AG08395 (cell line): ENCODE measurements around the gene PPFIA3.
"Not testable (repeated sequence)": the region's sequence is repeated elsewhere in the genome, so short reads cannot be mapped to it uniquely, and the experiment has no call there.

ENCODE experiments used
- DNase-seq: peaks from one replicate; pipeline ENCODE4 v3.0.0; 2012; ENCODE audit warnings: mixed read lengths, low spot score

PPFIA3 gene

DNA sequence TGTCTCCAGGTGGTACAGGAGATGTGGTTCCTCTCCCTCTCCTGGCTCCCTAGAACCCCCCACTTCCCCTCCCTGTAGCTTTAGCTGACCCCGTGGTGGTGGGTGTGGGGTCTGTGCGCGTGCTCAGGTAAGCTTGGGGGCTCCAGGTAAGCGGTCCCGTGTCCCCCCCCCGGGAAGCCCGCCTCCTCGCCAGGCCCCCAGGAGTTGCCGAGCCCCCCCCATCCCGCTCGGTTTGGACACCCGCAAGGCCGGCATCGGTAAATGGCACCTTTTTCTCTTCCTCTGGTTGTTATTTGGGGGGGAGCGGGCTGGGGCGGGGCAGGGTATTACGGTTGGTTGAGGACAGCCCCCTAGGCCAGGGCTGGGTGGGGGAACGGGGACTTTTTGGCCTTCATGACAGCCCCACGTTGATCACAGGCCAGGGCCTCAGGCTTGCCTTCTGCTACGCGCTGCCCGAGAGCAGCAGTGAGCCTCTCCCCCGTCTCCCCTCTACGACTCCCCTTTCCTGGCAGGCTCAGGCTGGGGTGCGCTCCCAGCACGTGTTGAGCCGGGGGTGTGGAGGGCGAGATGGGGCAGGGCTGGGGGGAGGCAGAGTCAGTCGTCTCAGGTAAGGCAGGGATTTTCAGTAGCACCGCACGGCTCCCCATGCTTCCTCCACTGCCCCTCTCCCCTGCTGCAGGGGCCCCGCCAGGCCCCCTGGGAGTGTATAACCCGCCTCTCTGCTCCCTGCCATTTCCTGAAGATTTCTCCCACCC is 15.8 kb upstream of the PPFIA3 start:
- no peak for DNase-seq

DNA sequence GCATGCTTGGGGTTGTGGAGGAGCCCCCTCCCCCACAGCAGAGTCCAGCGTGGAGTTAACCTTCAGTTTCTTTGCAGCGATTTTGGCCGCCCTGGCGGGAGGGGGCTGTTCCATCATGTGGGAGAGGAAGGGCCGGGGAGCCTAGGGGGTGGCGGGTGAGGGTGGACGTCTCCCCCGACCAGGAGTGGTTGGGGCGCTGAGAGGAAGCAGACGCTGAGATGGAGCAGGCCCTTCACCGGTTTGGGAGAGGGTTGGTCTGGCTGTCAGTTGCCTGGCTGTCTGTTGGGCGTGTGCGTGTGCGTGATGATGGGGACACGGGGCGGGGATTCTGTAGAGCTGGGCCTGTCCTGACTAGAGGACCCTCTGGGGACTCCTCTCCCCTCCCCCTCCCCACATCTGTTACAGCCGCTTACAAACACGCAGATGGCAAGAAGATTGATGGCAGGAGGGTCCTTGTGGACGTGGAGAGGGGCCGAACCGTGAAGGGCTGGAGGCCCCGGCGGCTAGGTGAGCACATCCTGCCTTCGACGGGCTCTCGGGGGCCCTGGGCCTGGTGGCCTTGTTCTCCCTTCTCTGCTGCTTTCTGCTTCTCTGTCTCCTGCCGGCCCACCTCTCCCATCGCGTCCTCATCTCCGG is 15.0 kb upstream of the PPFIA3 start:
- no peak for DNase-seq

DNA sequence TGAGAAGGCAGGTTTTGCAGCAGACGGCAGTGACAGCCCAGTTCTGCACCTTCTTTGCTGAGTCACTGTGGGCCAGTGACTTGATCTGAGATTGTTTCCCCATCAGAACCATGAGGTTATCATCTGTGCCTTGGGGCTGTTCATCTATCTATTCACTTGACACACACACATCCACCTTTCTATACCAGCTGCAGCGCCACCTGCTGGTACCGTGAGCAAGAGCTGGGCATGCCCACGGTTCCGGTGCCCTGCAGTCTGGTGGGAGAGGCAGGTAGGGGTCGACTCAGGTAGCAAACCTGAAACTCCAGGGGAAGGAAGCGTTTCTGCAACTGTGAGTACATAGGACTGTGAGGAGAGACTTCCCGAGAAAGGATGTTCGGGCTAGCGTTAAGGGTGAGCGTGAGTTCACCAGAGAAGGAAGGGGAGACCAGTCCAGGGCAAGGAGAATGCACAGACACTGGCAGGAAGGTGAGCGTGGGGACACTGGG is 12.7 kb upstream of the PPFIA3 start:
- peak; percentile 35 for DNase-seq

DNA sequence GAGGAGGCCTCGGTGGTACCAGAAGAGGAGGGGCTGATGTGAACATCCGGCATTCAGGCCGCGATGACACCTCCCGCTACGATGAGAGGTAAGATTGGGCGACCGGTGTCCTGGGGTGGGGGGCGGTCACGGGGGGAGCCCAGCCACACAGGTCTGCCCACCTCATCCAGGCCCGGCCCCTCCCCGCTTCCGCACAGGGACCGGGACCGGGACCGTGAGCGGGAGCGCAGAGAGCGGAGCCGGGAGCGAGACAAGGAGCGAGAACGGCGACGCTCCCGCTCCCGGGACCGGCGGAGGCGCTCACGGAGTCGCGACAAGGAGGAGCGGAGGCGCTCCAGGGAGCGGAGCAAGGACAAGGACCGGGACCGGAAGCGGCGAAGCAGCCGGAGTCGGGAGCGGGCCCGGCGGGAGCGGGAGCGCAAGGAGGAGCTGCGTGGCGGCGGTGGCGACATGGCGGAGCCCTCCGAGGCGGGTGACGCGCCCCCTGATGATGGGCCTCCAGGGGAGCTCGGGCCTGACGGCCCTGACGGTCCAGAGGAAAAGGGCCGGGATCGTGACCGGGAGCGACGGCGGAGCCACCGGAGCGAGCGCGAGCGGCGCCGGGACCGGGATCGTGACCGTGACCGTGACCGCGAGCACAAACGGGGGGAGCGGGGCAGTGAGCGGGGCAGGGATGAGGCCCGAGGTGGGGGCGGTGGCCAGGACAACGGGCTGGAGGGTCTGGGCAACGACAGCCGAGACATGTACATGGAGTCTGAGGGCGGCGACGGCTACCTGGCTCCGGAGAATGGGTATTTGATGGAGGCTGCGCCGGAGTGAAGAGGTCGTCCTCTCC is 11.5 kb upstream of the PPFIA3 start:
- DNase-seq, result no peak

DNA sequence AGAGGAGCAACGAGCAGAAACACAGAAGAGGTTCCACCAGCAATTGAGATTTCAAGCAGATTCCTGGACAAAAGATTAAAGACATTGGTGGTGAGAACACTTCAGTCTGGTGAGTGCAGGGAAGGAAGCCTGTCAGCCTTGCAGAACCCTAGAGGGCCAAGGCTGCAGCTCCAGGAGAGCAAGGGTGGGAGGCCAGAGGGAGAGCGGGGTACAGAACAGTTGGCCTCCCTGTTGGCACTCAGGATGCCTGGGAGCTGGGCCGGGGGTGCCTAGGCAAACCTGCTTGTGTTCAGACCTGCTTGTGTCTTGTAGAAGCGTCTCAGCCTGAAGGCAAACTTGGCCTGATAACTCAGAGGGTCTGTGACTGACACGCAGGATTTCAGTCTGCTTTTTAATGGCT is 10.3 kb upstream of the PPFIA3 start:
- DNase-seq, result no peak

DNA sequence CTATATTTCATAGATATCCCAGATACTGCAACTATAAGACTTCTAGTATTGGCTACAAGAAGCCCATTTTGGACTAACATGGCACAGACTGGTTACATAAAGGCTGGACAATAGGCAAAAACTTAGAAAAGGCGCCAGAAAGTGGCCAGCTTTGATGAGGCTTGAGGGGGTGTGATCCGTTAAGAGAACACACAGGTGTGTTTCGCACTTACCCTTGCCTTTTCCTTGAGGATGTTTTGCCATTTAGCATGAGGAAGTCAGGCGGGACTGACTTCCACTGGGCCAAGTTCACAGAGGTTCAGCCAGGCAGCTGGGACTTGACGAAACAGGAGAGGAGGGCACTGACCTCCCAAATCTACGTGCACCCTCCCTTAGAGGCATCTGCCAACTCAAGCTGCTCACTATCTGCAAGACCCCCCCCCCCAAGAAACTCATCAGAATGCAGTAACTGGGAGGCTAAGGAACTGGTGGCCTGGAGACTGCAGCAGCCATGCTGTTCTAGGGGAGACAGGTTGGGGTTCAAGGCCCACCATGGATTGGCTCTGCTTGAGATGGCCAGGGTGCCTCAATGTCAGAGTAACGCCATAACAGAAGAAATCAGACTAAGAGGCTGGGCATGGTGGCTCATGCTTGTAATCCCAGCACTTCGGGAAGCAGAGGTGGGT is 9.6 kb upstream of the PPFIA3 start:
- no peak for DNase-seq

DNA sequence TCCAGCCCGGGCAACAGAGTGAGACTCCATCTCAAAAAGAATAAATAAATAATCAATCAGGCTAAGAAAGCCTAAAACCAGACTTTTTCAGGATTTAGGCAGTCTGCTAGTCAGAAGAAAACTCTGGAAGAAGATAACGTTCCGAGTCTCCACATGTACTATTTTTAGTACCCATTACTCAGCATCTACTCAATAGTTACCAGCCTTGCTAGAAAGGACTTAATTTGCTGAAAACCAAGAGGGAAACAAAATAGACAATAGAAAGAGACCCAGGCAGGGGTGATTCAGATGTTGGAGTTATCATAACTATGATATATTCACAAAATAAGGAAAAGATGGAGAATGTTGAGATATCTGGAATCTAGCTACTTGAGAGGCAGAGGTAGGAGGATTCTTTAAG is 8.8 kb upstream of the PPFIA3 start:
- peak; percentile 48 for DNase-seq

DNA sequence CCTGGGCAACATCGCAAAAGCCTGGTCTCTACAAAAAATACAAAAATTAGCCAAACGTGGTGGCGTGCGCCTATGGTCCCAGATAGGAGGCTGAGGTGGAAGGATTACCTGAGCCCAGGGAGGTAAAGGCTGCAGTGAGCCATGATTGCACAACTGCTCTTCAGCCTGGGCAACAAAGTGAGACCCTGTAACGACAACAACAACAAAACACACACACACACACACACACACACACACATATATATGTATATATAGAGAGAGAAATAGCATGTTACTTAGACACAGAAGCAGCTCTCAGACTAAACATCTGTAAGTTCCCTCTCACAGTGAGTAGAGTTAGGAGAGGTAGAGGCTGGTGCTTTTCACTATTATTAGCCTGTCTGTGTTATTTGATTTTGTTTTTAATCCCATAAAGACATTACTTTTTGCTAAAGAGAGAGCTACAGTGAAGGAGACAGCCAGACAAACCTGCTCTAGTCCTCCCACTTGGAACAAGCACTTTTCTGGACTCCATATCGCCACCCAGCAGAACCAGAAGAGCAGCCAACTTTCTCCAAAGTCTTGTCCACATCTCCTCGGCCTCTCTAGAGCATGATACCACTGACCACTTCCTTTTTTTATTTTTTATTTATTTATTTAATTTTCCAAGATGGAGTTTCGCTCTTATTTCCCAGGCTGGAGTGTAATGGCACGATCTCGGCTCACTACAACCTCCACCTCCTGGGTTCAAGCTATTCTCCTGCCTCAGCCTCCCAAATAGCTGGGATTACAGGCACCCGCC is 7.9 kb upstream of the PPFIA3 start:
- no peak for DNase-seq

DNA sequence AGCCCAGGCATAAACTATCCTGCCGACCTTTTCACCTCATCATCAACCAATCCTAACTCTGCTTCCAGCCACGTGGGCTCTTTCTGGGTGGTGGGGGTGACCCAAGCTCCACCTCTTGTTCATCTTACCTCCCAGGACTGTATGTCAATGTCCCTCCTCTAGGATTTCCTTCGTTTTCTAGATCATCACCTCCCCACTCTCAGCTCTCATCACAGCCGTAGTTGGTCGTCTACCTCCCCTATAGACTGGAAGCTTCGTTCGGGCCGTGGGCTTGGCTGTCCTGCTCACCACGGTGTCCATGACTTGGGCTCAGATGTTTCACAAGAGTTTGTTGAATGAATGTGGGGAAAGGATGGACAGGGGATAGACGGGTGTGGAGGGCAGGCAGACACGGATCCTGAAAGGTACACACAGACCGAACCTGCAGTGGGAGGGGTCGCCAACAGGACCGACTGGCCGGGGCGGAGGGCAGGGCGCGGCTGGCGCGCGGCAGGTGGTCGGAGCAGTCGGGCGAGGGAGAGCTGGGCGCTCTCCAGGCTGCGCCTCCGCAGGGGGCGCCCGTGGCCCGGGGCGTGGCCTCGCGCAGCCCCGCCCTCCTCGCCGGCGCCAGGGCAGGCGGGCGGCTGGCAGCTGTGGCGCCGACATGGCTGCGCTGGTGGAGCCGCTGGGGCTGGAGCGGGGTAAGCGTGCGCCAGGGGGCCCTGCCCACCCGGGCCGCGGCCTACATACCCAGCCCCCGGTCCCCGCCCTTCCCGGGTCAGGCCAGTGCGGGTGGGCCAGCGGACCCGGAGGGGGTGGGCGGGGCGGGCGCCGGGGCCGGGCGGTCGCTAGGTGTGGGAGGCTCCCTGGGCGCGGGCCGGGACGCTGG is 5.3 kb upstream of the PPFIA3 start, which contains the start of gene LIN7B:
Gene LIN7B, plus strand, starts transcription at position 609 of the 868 bp plus-strand sequence. Its CDS starts 35 bp downstream, at position 644.
- DNase-seq, result peak; percentile 91

DNA sequence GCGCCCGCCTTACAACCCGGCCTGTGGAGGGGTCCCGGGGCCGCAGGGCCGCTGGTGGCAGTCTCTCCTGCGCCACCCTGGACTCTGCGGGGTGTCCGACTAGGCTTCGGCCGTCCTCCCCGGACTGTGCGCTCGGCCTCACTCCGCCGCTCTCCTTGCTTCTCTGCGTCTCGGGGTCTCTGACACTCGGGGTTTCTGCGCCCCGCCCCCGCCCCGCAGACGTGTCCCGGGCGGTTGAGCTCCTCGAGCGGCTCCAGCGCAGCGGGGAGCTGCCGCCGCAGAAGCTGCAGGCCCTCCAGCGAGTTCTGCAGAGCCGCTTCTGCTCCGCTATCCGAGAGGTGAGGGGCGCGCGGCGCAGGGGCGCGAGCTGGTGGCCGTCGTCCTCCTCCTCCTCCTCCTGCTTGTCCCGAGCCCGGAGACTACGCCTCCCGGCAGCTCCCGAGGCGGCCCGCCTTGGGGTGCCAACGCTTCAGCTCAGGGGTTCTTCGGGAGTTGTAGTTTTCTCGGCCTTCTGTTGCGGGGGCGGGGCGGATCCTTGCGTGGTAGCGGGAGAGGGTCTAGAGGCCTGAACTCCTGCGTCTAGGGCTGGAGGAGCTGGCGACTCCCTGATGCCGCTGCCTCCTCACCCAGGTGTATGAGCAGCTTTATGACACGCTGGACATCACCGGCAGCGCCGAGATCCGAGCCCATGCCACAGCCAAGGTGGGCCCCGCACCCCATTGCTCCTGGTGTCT is 4.5 kb upstream of the PPFIA3 start:
- peak; percentile 45 for DNase-seq

DNA sequence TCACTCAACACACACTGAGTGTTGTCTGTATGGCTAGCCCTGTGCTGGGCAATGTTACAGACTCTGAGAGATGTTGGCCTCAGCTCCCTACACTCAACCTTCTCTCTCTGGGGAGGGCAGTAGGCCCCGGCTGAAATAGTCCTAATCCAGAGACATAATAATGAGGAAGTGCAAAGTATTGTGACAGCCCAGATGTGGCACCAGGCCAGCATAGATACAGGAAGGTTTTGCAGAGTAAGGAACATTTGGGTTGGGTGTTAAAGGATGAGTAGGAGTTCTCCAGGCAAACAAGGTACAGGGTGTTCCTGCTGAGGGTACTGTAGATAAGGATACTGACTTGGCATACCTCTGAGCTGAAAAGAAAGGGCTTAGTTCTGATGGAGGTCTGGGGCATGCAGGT is 2.8 kb upstream of the PPFIA3 start:
- DNase-seq, result no peak

DNA sequence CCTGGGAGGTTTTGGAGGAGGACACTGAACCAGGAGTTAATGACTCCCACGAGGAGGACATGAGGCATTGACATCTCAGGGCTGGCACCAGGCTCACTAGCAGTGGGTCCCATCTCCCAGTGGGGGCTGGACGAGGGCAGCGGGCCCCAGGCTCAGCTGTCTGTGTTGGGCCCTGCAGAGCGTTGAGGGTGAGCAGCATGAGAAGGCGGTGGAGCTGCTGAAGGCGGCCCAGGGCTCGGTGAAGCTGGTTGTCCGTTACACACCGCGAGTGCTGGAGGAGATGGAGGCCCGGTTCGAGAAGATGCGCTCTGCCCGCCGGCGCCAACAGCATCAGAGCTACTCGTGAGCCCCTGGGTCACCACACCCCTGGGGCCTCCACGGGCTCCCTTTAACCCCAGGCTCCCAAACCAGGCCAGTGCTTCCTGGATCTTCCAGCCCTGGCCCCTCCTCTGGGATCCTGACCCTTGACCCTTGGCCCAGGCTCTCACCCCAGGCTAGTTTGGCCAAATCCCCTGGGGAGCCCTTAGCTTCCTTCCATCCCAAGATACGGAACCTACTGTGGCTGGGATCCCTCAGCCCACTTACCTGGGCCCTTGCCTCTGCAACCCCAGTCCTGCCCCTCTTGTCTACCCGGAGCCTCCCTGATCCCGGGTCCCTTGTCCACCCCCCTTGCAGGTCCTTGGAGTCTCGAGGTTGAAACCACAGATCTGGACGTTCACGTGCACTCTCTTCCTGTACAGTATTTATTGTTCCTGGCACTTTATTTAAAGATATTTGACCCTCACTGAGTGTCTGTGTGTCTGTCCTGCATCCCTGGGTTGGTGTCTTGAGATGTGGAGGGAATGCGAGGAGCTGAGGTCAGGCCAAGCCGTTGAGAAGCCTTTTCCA is 1.4 kb upstream of the PPFIA3 start:
- DNase-seq, result no peak

DNA sequence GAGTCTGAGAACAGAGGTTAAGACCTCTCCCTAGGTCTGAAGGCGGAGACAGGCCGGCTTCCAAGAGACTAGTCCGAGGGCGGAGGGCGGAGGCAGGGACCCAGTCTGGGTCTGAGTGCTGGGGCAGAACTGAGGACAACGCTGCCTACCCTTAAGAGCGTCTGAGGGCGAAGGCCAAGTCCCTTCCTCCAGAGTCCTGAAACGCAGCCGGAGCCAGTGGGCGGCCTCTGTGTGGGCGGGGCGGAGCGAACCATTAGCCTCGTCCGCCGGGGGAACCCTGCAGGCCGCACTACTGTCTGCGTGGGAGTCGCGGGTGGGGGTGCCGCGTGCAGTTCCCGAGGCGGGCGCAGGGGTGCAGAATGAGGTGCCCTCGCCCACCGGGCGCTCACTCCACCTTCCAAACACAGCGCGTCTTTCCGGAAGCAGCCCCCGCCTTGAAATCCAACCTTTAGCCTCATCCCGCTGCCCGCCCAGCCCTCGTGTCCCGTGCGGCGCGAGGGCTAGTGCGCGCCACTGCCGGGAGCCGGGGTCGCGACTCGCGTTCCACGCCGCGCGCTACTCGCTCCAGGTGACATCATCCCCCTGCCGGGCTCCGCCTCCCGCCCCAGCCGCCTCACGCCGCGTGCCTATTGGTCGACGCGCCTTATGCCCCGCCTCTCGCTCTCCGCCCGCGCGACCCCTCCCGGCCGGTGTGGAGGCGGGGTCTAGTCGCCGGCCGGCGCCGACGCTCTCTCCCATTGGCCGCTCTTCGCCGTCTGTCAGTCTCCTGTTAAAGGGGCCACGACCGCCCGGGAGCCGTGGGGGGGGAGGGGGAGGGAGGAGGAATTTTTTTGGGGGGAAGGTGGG is 556 bp upstream of the PPFIA3 start, which contains the start of gene C19orf73:
Gene C19orf73, minus strand, starts transcription at position 579 of the 846 bp plus-strand sequence. Its CDS starts 121 bp downstream, at position 458.
- peak; percentile 99 for DNase-seq

DNA sequence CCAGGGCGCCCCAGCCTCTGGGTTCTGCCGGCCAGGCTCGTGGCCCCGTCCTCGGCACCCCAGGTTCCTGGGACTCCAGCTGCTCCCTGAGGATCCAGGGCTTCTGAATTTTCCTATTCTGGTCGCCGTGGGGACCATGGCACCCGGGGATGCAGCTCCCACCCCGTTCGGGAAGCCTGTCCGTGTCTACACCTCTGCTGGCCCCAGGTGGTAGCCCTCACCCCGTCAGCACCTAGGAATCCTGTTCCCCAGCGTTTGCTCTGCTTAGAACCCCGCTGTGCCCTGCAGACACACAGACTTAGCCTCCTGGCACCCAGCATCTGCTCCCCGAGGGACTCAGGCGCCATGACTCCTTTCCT is 960 bp downstream of the PPFIA3 start:
- no peak for DNase-seq

DNA sequence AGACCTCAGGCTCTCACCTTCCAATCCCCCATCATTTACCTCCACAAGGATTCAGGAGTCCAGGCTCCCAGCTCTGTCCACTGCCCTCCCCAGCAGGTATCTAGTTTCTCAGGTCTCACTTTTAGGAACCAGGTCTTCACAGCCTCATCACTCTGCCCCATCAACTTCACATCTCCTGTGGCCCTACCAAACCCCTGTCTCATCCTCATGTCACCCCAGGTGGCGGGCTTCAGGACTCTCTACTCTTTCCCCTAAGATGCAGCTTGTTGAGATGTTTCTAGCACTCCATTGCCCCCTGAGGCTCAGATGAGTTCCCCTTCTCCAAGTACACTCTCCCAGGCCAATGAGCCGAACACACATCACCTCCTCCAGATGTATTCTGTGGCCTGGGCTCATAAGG is 1.5 kb downstream of the PPFIA3 start:
- no peak for DNase-seq

DNA sequence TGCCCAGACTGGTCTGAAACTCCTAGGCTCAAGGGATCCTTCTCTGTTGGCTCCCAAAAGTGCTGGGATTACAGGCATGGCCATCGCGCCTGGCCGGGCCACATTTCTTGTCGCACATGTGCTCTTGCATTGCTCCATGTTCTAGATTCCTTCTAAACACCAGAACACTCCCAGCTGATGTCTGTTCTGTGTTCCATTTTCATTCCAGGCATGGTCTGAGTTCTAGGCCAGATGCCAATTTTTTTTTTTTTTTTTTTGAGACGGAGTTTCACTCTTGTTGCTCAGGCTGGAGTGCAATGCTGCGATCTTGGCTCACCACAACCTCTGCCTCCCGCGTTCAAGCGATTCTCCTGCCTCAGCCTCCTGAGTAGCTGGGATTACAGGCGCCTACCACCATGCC is 2.5 kb downstream of the PPFIA3 start:
- DNase-seq, result not testable (repeated sequence)

DNA sequence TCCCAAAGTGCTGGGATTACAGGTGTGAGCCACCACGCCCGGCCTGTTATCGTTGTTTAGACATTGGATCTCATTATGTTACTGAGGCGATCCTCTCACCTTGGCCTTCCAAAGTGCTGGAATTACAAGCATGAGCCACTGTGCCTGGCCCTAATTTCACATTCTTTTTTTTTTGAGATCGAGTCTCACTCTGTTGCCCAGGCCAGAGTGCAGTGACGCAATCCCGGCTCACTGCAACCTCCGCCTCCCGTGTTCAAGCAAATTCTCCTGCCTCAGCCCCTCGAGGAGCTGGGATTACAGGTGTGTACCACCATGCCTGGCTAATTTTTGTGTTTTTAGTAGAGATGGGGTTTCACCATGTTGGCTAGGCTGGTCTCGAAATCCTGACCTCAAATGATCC is 3.9 kb downstream of the PPFIA3 start:
- not testable (repeated sequence) for DNase-seq
